A673 (cell line): ENCODE data around the gene ARHGAP5.

ENCODE experiments used
- EZH2 ChIP-seq: fragments of 200-600 bp; sonication (generic); IDR thresholded peaks from 2 replicates; pipeline ENCODE4 v1.6.1; 2017; ENCODE audit warnings: borderline replicate concordance, low read depth, mild to moderate bottlenecking, mixed read lengths, antibody characterized with exemption, low read length; ENCODE audit not compliant: poor library complexity, severe bottlenecking
- TF ChIP-seq, protein P1 (sequence below): fragments of 300-800, 200-600 bp; sonication (generic); conservative IDR thresholded peaks from 2 replicates; pipeline ENCODE4 v1.5.1; 2017; ENCODE audit warnings: low read depth, mild to moderate bottlenecking, antibody characterized with exemption, low read length, moderate library complexity, mixed read lengths

DNA sequence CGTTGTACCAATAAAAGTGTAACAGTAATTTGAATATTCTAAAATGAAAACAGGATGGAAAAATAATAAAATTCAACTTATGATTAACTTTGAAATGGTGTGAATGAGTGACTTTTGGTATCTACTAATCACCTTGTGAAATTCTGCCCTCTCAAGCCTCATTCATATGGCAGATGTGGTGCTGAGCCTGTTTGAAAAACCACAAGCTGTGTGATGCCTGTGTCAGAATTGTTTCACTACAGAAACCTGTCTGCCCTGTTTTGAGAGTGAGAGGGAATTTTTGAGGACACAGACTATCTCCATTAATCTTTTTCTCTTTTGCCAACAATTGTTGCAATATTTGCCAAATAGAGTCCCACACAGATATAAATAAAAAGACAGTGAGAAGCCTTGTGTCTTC, 120.8 kb downstream of the ARHGAP5 start:
- TF ChIP-seq, protein P1, sequence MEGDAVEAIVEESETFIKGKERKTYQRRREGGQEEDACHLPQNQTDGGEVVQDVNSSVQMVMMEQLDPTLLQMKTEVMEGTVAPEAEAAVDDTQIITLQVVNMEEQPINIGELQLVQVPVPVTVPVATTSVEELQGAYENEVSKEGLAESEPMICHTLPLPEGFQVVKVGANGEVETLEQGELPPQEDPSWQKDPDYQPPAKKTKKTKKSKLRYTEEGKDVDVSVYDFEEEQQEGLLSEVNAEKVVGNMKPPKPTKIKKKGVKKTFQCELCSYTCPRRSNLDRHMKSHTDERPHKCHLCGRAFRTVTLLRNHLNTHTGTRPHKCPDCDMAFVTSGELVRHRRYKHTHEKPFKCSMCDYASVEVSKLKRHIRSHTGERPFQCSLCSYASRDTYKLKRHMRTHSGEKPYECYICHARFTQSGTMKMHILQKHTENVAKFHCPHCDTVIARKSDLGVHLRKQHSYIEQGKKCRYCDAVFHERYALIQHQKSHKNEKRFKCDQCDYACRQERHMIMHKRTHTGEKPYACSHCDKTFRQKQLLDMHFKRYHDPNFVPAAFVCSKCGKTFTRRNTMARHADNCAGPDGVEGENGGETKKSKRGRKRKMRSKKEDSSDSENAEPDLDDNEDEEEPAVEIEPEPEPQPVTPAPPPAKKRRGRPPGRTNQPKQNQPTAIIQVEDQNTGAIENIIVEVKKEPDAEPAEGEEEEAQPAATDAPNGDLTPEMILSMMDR: no peak
- no peak for TF ChIP-seq EZH2
